Fibroblast of lung (primary cell): Measurements from ENCODE around the gene PHRF1. TPM values are rescaled to one million over a fixed set of nuclear protein-coding genes. Genes with fewer than 3 reads are reported as not detected.

Source experiments
- DNase-seq, 2 donors: peaks; one replicate each; pipeline versions ENCODE4 v3.0.0 to v3.0.0-alpha.2; 2010; ENCODE audit warnings: low read depth in 2 of 2
- H2AFZ ChIP-seq: 2 replicates; pipeline ENCODE4 v1.5.1; 2012; ENCODE audit warnings: low read length, control low read depth, inconsistent platforms
- H3K27ac ChIP-seq: 2 replicates; pipeline ENCODE4 v1.5.1; 2011; ENCODE audit warnings: low read length, control low read depth; ENCODE audit not compliant: insufficient read depth
- H3K27me3 ChIP-seq: 2 replicates; pipeline ENCODE4 v1.5.1; 2011; ENCODE audit warnings: mild to moderate bottlenecking, low read length; ENCODE audit not compliant: control insufficient read depth, insufficient read depth
- H3K36me3 ChIP-seq: 2 replicates; pipeline ENCODE4 v1.5.1; 2011; ENCODE audit warnings: low read length; ENCODE audit not compliant: control insufficient read depth, insufficient read depth
- H3K4me1 ChIP-seq: 2 replicates; pipeline ENCODE4 v1.5.1; 2011; ENCODE audit warnings: low read length; ENCODE audit not compliant: control insufficient read depth, insufficient read depth; ENCODE audit errors: extremely low read depth
- H3K4me2 ChIP-seq: 2 replicates; pipeline ENCODE4 v1.5.1; 2011; ENCODE audit warnings: low read length, control low read depth; ENCODE audit not compliant: insufficient read depth; ENCODE audit errors: extremely low read depth
- H3K4me3 ChIP-seq, 4 experiments: fragments of 200-600 bp in 1 of 4; sonication (generic) in 1 of 4; replicated peaks in 1 of 4; 2 replicates each; pipeline ENCODE4 v1.5.1; 2011 to 2016; ENCODE audit warnings: low read length in 4 of 4, low read depth in 3 of 4, mild to moderate bottlenecking in 3 of 4, control low read depth in 2 of 4, inconsistent platforms in 1 of 4, mixed read lengths in 1 of 4; ENCODE audit not compliant: insufficient read depth in 1 of 4; ENCODE audit errors: control extremely low read depth in 1 of 4
- H3K79me2 ChIP-seq: 2 replicates; pipeline ENCODE4 v1.5.1; 2012; ENCODE audit warnings: mild to moderate bottlenecking, low read length, inconsistent platforms; ENCODE audit not compliant: control insufficient read depth, insufficient read depth
- H3K9ac ChIP-seq: 2 replicates; pipeline ENCODE4 v1.5.1; 2011; ENCODE audit warnings: mild to moderate bottlenecking, low read length, control low read depth; ENCODE audit not compliant: insufficient read depth
- H3K9me3 ChIP-seq: 2 replicates; pipeline ENCODE4 v1.5.1; 2012; ENCODE audit warnings: low read depth, low read length; ENCODE audit not compliant: control insufficient read depth, insufficient read depth
- H4K20me1 ChIP-seq: 2 replicates; pipeline ENCODE4 v1.5.1; 2011; ENCODE audit warnings: low read length; ENCODE audit not compliant: control insufficient read depth, insufficient read depth; ENCODE audit errors: extremely low read depth
- CTCF ChIP-seq, 2 donors: IDR thresholded peaks in 1 of 2; conservative IDR thresholded peaks in 1 of 2; 1 replicate in 1 of 2; 2 replicates in 1 of 2; pipeline ENCODE4 v1.5.1; 2011 to 2012; ENCODE audit warnings: low read length in 2 of 2, control low read depth in 1 of 2, inconsistent platforms in 1 of 2, low read depth in 1 of 2, mild to moderate bottlenecking in 1 of 2
- EZH2 ChIP-seq: IDR thresholded peaks from 2 replicates; pipeline ENCODE4 v1.5.1; 2012; ENCODE audit warnings: low read length, control low read depth, mild to moderate bottlenecking; ENCODE audit errors: missing control alignments
- polyA plus RNA-seq, 2 donors: library from polyadenylated mRNA; depleted of rRNA in 1 of 2; stranded (reverse) in 1 of 2; unstranded in 1 of 2; fragments of >200 nt; gene quantifications; 2 replicates each; pipeline ENCODE4 v1.2.1, GENCODE V29; 2011 to 2012; ENCODE audit warnings: missing spikeins in 1 of 2
- total RNA-seq: library from RNA; depleted of rRNA; stranded (reverse); fragments of >200 nt; gene quantifications from 2 replicates; pipeline ENCODE4 v1.2.1, GENCODE V29; 2014

Gene PHRF1
- total and polyA plus RNA-seq, 2 donors (not counting 1 experiment from before 2014, with no cell fraction given): 5.9 to 16.8 TPM

GRCh38 chr11:619628-620050, 43.4 kb downstream of the PHRF1 start:
- Histone ChIP-seq H3K79me2 (no peaks in the 10 kb centered on the region), H3K4me3 (no peak overlapping the region), H3K4me1 (no peaks in the 10 kb centered on the region), H3K36me3 (peaks cover 7% of the 10 kb centered on the region), H3K27ac (no peak overlapping the region), H3K27me3 (no peaks in the 10 kb centered on the region), H2AFZ (no peak overlapping the region), H3K9ac (no peak overlapping the region), H3K9me3 (no peaks in the 10 kb centered on the region), H4K20me1 (no peaks in the 10 kb centered on the region), H3K4me2 (no peak overlapping the region)
- no peak for DNase-seq
- TF ChIP-seq EZH2 (no peak), CTCF (conservative IDR thresholded peaks at IDR 0.05 in 1 of 2, IDR thresholded peaks at IDR 0.05 in 1 of 2; ENCODE audit: low read depth in 1 of 2, low read length in 2 of 2) (no peak)

- H3K4me2 ChIP-seq: no peak overlapping the region
- TF ChIP-seq CTCF (conservative IDR thresholded peaks at IDR 0.05 in 1 of 2, IDR thresholded peaks at IDR 0.05 in 1 of 2; ENCODE audit: low read depth in 1 of 2, low read length in 2 of 2) (no peak), EZH2 (no peak)
- no peak for DNase-seq
- no peak overlapping the region for H2AFZ ChIP-seq
- H3K9me3 ChIP-seq: no peaks in the 10 kb centered on the region
- no peaks in the 10 kb centered on the region for H3K4me1 ChIP-seq
- no peaks in the 10 kb centered on the region for H3K27me3 ChIP-seq
- peaks cover 7% of the 10 kb centered on the region for H3K36me3 ChIP-seq
- no peak overlapping the region for H3K27ac ChIP-seq
- H3K9ac ChIP-seq: no peak overlapping the region
- H3K4me3 ChIP-seq: no peak overlapping the region
- H3K79me2 ChIP-seq: no peaks in the 10 kb centered on the region
- H4K20me1 ChIP-seq: no peaks in the 10 kb centered on the region
Measured at GRCh38 chr11:620201-620600, 43.9 kb downstream of the PHRF1 start.

GRCh38 chr11:620935-621814, 44.9 kb downstream of the PHRF1 start:
- no peaks in the 10 kb centered on the region for H3K4me1 ChIP-seq
- H3K36me3 ChIP-seq: peaks cover 7% of the 10 kb centered on the region

More at GRCh38 chr11:620935-621814, 44.9 kb downstream of the PHRF1 start:
- H2AFZ ChIP-seq: no peak overlapping the region
- no peaks in the 10 kb centered on the region for H4K20me1 ChIP-seq
- no peak for DNase-seq
- TF ChIP-seq CTCF (conservative IDR thresholded peaks at IDR 0.05 in 1 of 2, IDR thresholded peaks at IDR 0.05 in 1 of 2; ENCODE audit: low read depth in 1 of 2, low read length in 2 of 2) (no peak), EZH2 (no peak)
- H3K79me2 ChIP-seq: no peaks in the 10 kb centered on the region
- H3K4me2 ChIP-seq: no peak overlapping the region
- H3K4me3 ChIP-seq: no peak overlapping the region
- no peaks in the 10 kb centered on the region for H3K9me3 ChIP-seq
- H3K27ac ChIP-seq: no peak overlapping the region
- H3K27me3 ChIP-seq: no peaks in the 10 kb centered on the region
- no peak overlapping the region for H3K9ac ChIP-seq
